NCI-H748 treated with DMSO at 0.1 percent for 48 hours (cell line): ENCODE data around the gene PSMG3.
A peak's percentile ranks its signal among the peaks of the same experiment; 100 is the strongest.
"Not testable (repeated sequence)": the region's sequence is repeated elsewhere in the genome, so short reads cannot be mapped to it uniquely, and the experiment has no call there.

Experiments
- DNase-seq: peaks from one replicate; lab custom pipeline; 2025; lab: John Stamatoyannopoulos, UW

Gene PSMG3

GRCh38 chr7:1596181-1597043, 26.6 kb upstream of the PSMG3 start:
- DNase-seq = no peak

GRCh38 chr7:1595636-1596035, 25.8 kb upstream of the PSMG3 start:
- DNase-seq = no peak

- DNase-seq = no peak
These were observed 25.2 kb upstream of the PSMG3 start for GRCh38 chr7:1595027-1595426.

- no peak for DNase-seq
These were observed 24.1 kb upstream of the PSMG3 start for GRCh38 chr7:1593904-1594421.

GRCh38 chr7:1593091-1593866, 23.4 kb upstream of the PSMG3 start:
- no peak for DNase-seq

GRCh38 chr7:1592299-1592871, 22.6 kb upstream of the PSMG3 start:
- DNase-seq = no peak

- no peak for DNase-seq
These were observed 22.0 kb upstream of the PSMG3 start for GRCh38 chr7:1591876-1592275.

GRCh38 chr7:1591396-1591795, 21.6 kb upstream of the PSMG3 start:
- no peak for DNase-seq

- DNase-seq = no peak
These were observed 21.1 kb upstream of the PSMG3 start for GRCh38 chr7:1590887-1591286.

GRCh38 chr7:1590476-1590875, 20.6 kb upstream of the PSMG3 start:
- DNase-seq = no peak

GRCh38 chr7:1588978-1589377, 19.1 kb upstream of the PSMG3 start:
- no peak for DNase-seq

- DNase-seq = no peak
These were observed 17.9 kb upstream of the PSMG3 start for GRCh38 chr7:1587738-1588137.

GRCh38 chr7:1586827-1587705, 17.2 kb upstream of the PSMG3 start:
- peak; percentile 12 for DNase-seq

- no peak for DNase-seq
These were observed 16.4 kb upstream of the PSMG3 start for GRCh38 chr7:1586126-1586826.

- no peak for DNase-seq
These were observed 15.5 kb upstream of the PSMG3 start for GRCh38 chr7:1585142-1585981.

GRCh38 chr7:1584700-1585099, 14.9 kb upstream of the PSMG3 start:
- DNase-seq = no peak

- not testable (repeated sequence) for DNase-seq
These were observed 13.6 kb upstream of the PSMG3 start for GRCh38 chr7:1583241-1583930.

- no peak for DNase-seq
These were observed 10.7 kb upstream of the PSMG3 start for GRCh38 chr7:1580422-1581030.
